Fibroblast of villous mesenchyme (primary cell): ENCODE results near the gene UBXN2A. TPM values are rescaled to one million over a fixed set of nuclear protein-coding genes. Genes with fewer than 3 reads are reported as not detected.
A peak's percentile ranks its signal among the peaks of the same experiment; 100 is the strongest.

Experiments used
- DNase-seq: peaks from one replicate; pipeline ENCODE4 v3.0.0-alpha.2; 2010; ENCODE audit warnings: low read depth
- H3K4me3 ChIP-seq: 2 replicates; pipeline ENCODE4 v1.5.1; 2011; ENCODE audit warnings: low read depth, mild to moderate bottlenecking, low read length
- total RNA-seq: library from RNA; depleted of rRNA; stranded (reverse); fragments of >200 nt; gene quantifications from 2 replicates; pipeline ENCODE4 v1.2.3, GENCODE V29; 2012
- TF ChIP-seq, protein P1 (sequence below): IDR thresholded peaks from 2 replicates; pipeline ENCODE4 v1.5.1; 2012; ENCODE audit warnings: low read depth, mild to moderate bottlenecking, low read length; ENCODE audit not compliant: insufficient read depth

UBXN2A gene
- total RNA-seq, 1 donor = 18.1 TPM

DNA sequence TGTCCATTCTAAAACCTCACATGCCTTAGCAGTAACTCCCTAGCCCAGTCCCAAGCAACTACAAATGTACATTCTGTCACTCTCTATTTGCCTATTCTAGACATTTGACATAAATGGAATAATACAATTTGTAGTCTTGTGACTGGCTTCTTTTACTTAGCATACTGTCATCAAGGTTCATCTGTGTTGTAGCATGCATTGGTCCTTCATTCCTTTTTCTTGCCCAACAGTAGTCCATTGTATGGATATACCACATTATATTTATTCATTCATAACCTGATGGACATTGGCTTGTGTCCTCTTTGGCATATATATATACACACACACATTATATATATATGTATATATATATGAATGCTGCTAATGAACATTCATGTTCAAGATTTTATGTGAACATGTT lies 67.4 kb downstream of the UBXN2A start:
- TF ChIP-seq, protein P1, sequence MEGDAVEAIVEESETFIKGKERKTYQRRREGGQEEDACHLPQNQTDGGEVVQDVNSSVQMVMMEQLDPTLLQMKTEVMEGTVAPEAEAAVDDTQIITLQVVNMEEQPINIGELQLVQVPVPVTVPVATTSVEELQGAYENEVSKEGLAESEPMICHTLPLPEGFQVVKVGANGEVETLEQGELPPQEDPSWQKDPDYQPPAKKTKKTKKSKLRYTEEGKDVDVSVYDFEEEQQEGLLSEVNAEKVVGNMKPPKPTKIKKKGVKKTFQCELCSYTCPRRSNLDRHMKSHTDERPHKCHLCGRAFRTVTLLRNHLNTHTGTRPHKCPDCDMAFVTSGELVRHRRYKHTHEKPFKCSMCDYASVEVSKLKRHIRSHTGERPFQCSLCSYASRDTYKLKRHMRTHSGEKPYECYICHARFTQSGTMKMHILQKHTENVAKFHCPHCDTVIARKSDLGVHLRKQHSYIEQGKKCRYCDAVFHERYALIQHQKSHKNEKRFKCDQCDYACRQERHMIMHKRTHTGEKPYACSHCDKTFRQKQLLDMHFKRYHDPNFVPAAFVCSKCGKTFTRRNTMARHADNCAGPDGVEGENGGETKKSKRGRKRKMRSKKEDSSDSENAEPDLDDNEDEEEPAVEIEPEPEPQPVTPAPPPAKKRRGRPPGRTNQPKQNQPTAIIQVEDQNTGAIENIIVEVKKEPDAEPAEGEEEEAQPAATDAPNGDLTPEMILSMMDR = no peak
- H3K4me3 ChIP-seq = no peak overlapping the region
- DNase-seq = no peak

DNA sequence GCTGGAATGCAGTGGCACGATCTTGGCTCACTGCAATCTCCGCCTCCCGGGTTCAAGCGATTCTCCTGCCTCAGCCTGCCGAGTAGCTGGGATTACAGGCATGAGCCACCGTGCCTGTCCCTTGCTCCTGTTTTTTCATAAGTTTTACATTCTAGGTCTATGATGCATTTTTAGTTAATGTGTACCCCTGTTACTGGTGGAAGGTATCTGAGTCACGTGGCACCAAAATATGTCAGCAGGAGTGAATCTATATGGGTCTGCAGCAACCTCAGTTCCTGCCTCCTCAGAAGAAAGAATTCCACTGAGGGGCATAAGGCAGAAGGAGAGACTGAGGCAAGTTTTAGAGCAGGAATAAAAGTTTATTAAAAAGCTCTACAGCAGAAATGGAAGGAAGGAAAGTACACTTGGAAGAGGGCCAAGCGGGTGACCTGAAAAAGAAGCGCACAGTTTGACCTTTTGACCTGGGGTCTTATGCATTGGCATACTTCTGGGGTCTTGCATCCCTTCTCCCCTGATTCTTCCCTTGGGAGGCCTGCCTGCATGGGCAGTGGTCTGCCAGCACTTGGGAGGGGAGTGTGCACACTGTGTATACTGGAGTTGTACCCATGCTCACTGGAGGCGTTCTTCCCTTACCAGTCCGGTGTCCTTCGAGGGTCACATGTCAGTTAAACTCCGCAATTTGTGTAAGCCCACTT lies 68.6 kb downstream of the UBXN2A start:
- no peak overlapping the region for H3K4me3 ChIP-seq
- DNase-seq = no peak
- TF ChIP-seq, protein P1 = no peak

DNA sequence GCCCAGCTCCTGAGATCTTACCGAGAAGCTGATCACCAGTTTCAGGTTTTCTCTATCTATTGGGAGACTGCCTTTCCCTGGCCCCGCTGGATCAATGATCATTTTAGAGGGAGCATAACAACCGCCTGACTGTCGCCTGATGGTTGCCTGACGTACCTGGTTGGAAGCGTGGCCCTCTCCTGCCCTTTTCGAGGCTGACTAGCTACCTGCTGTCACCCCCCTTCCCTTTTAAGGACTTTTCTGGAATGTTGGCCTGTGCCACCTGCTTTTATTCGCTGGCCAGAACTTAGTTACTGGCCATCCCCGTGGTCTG lies 69.1 kb downstream of the UBXN2A start:
- no peak for DNase-seq
- H3K4me3 ChIP-seq = peak overlapping the region; percentile 58
- TF ChIP-seq, protein P1 = no peak

DNA sequence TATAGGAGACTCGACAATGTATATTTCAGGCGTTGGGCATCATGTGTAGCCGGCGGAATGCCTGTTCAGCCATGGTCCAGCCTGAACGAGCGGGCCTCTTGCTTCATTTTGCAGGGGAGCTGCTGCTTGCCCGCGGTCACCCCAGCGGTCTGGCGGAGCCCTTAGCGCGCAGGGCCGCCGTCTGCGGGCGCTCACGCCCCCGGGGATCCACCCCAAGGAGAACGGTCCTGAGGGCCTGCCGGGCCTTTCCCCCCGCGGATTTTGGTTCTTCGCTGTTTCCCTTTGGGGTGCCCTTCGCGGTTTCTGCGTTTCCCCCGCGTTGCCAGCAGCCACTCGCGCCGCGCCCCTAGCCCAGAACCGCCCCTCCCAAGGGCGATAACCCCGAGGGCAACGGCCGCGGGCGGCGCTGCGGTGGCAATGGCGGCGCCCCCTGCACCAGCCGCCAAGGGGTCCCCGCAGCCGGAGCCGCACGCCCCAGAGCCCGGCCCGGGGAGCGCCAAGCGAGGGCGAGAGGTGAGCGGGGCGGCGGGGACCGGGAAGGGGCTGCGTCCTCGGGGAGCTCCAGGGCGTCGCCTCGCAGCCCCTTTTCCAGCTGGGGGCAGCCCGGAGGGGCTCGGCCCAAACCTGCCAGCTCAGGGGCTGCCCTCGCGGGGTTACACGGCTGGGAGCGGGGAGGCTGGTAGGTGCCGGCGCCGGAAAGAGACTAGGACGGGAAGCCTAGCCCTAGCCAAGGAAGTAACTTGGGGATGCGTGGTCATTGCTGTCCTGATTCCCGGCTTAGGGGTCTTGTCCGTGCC lies 69.6 kb downstream of the UBXN2A start, which contains the start of gene MFSD2B:
Gene MFSD2B, plus strand, starts transcription at position 406 of the 797 bp plus-strand sequence. Its CDS starts 12 bp downstream, at position 418.
- TF ChIP-seq, protein P1 = no peak
- DNase-seq = no peak
- peak within 1 kb of the TSS; percentile 58 for H3K4me3 ChIP-seq

DNA sequence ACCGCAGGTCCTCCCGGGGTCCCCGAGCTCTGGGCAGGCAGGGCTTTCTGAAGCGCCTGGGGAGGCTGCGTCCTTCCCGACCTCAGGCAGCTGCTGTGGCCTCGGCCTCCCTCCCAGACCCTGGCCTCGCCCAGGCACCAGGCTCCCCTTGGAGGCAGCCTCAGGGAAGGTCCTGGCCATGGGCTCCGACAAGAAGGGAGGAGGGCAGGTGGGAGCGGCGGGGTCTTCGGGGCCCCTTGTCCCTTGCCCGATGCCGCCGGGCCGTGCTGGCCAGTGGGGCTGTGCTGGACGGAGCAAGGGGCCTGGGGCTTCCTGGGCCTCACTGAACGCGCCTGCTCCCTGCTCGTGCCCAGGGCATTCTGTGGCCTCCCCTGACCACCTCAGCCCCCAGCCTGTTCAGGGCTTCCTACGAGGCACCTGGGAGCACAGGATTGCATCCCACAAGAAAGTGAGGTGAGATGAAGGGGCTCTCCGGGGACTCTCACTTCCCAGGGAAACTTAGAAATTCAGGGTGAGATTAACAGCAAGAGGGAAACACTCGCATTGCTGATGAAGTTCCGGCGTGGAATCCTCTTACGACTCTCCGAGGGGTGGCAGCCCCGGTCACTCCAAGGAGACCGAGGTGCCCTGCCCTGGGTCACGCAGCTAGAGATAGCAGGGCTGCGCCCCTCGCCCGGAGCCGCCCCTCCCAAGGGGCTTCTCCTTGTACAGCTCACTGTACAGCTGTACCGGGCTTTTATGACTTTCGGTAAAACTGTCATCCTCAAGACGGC lies 70.4 kb downstream of the UBXN2A start:
- TF ChIP-seq, protein P1 = no peak
- no peak for DNase-seq
- peak overlapping the region; percentile 58 for H3K4me3 ChIP-seq

DNA sequence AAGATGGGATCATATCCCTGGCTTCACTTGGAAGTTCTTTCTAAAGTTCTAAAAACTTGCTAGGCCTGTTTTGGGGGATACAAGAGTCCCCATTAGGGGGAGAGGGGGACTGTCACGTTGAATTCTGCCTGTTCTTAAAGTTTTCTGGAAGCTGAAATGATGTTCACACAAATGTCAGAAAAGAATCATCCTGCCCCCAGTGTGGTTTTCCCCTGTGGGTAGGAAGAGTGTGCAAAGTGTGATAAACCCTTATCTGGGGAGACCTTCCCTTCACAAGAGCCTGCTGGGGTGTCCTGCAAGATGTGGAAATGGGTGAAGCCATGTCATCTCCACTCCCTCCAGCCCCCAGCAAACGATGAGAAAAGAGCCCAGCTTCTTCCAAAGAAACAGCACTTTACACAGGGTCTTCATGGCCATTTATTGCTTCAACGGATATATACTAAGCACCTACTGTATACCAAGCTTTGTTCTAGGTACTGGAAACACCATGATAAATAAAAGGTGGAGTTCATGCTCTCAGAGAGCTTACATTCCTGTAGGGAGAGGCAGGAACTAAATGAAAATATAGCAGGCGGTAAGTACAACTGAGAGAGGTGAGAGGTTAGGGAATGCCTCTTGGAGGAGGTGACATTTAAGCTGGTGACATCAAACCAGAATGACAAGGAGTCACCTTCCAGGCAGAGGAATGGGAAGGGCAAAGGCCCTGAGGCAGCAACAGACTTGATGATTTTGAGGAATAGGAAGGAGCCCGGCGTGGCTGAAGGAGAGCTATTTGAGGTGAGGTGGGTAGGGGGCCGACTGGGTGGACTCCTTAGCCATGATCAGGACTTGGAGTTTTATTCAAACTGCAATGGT lies 71.2 kb downstream of the UBXN2A start:
- DNase-seq = no peak
- no peak overlapping the region for H3K4me3 ChIP-seq
- TF ChIP-seq, protein P1 = no peak
